ENCODE data around the gene KCNT2. TPM values are rescaled to one million over a fixed set of nuclear protein-coding genes. Genes with fewer than 3 reads are reported as not detected.

The KCNT2 gene
- total and polyA plus RNA-seq, 10 of the 15 experiments (the other 5 are each of a cell fraction or from before 2014, with no cell fraction given), result not detected

- FAIRE-seq, result no peak
- H3K4me2 ChIP-seq (ENCODE audit: control insufficient read depth, insufficient read depth), result no peak overlapping the region
- H3K36me3 ChIP-seq (ENCODE audit: control insufficient read depth in 2 of 2, insufficient read depth in 2 of 2, low read length in 1 of 2), result no peaks in the 10 kb centered on the region
- H3K27me3 ChIP-seq (replicated peaks in 1 of 2; ENCODE audit: control insufficient read depth in 2 of 2, insufficient read depth in 2 of 2, low read length in 1 of 2), result no peaks in the 10 kb centered on the region
- no peaks in the 10 kb centered on the region for H3K4me1 ChIP-seq (ENCODE audit: control insufficient read depth, insufficient read depth, low read length)
- ATAC-seq, result no peak
- H3K27ac ChIP-seq (ENCODE audit: control insufficient read depth, insufficient read depth), result no peak overlapping the region
- ChIA-PET CTCF (no interaction called here), SMC1A (ENCODE audit: uncharacterized antibody, unreplicated experiment) (no interaction called here), POLR2A (no interaction called here), RAD21 (ENCODE audit: unreplicated experiment) (no interaction called here)
- TF ChIP-seq ZBTB4 (CRISPR knock-in tag; IDR thresholded peaks at IDR 0.05) (no peak), NBN (IDR thresholded peaks at IDR 0.05) (no peak), PBX3 (IDR thresholded peaks at IDR 0.05; ENCODE audit: insufficient replicate concordance, low read depth, low read length) (no peak), FOXK2 (IDR thresholded peaks at IDR 0.05) (no peak), EP300 (IDR thresholded peaks at IDR 0.05; ENCODE audit: borderline replicate concordance in 1 of 2, control insufficient read depth in 1 of 2, low read depth in 2 of 2, low read length in 2 of 2) (no peak), FOXM1 (IDR thresholded peaks at IDR 0.05; ENCODE audit: low read depth, low read length) (no peak), IKZF2 (IDR thresholded peaks at IDR 0.05) (no peak), SMC3 (IDR thresholded peaks at IDR 0.05; ENCODE audit: borderline replicate concordance, low read length) (no peak), BCLAF1 (IDR thresholded peaks at IDR 0.05) (no peak), ASH2L (IDR thresholded peaks at IDR 0.05; ENCODE audit: borderline replicate concordance, low read depth) (no peak), HDAC2 (IDR thresholded peaks at IDR 0.05) (no peak), GATAD2B (conservative IDR thresholded peaks at IDR 0.05; ENCODE audit: low read depth) (no peak)
- 0% methylated on average over 2 of the region's 2 CpGs for WGBS (ENCODE audit: insufficient coverage, insufficient replicate concordance, low lambda C conversion rate, missing lambda C conversion rate)
- no peaks in the 10 kb centered on the region for H3K79me2 ChIP-seq (ENCODE audit: control insufficient read depth, insufficient read depth, low read length)
- H2AFZ ChIP-seq (ENCODE audit: control insufficient read depth, low read depth, low read length), result no peak overlapping the region
- no peaks in the 10 kb centered on the region for H3K9me3 ChIP-seq (replicated peaks; ENCODE audit: control insufficient read depth, insufficient read depth, low read length)
- no peak overlapping the region for H3K4me3 ChIP-seq
- DNase-seq (ENCODE audit: low read depth, low spot score), result no peak
- in situ Hi-C loops (cut with MboI) (no loop called here), intact Hi-C loops (cut with micrococcal nuclease; ENCODE audit: unreplicated experiment) (no loop called here)
- H3K9ac ChIP-seq (ENCODE audit: control insufficient read depth, insufficient read depth, low read length), result no peak overlapping the region
- no peaks in the 10 kb centered on the region for H4K20me1 ChIP-seq (ENCODE audit: control insufficient read depth, insufficient read depth)
- BruUV-seq (replicated peaks), result no TSS peak
Measured at GRCh38 chr1:196438329-196438728, 169.9 kb downstream of the KCNT2 start.

Data from GM12878 (cell line).